Astrocyte (in vitro differentiated cells and primary cell): ENCODE data around the gene CHPT1.

ENCODE experiments used
- EZH2 ChIP-seq: IDR thresholded peaks from 2 replicates; pipeline ENCODE4 v1.6.1; 2012; ENCODE audit warnings: mild to moderate bottlenecking, low read length, inconsistent platforms; ENCODE audit not compliant: insufficient read depth
- TF ChIP-seq, protein P1 (sequence below): IDR thresholded peaks from 2 replicates; pipeline ENCODE4 v1.5.1; 2011; ENCODE audit warnings: low read depth, mild to moderate bottlenecking, inconsistent platforms, low read length, moderate library complexity; ENCODE audit not compliant: insufficient read depth

DNA sequence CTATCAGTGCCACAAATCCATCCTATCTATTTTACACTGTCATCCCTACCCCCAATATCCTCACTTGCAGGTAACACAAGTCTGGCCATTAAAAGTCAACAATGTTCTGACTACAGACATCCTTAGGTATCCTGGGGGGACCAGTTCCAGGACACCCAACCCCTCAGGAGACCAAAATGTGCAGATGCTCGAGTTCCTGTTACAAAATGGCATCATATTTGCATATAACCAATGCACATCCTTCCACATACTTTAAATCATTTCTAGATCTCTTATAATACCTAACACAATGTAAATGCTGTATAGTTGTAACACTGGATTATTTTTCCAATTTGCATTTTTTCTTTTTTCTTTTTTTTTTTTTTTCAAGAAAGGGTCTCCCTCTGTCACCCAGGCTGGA lies 34.9 kb downstream of the CHPT1 start:
- TF ChIP-seq, protein P1, sequence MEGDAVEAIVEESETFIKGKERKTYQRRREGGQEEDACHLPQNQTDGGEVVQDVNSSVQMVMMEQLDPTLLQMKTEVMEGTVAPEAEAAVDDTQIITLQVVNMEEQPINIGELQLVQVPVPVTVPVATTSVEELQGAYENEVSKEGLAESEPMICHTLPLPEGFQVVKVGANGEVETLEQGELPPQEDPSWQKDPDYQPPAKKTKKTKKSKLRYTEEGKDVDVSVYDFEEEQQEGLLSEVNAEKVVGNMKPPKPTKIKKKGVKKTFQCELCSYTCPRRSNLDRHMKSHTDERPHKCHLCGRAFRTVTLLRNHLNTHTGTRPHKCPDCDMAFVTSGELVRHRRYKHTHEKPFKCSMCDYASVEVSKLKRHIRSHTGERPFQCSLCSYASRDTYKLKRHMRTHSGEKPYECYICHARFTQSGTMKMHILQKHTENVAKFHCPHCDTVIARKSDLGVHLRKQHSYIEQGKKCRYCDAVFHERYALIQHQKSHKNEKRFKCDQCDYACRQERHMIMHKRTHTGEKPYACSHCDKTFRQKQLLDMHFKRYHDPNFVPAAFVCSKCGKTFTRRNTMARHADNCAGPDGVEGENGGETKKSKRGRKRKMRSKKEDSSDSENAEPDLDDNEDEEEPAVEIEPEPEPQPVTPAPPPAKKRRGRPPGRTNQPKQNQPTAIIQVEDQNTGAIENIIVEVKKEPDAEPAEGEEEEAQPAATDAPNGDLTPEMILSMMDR = no peak
- no peak for TF ChIP-seq EZH2
